GM12878 (cell line): Measurements from ENCODE around the gene FOXL3. TPM values are rescaled to one million over a fixed set of nuclear protein-coding genes. Genes with fewer than 3 reads are reported as not detected.

Source experiments
- ATAC-seq: fragments of 200-7000 bp; cut with Tn5 transposase; 3 replicates; pipeline ENCODE4 v1.9.1; 2020; ENCODE audit warnings: mild to moderate bottlenecking, moderate library complexity
- BruUV-seq: library from RNA; stranded (reverse); fragments of 400-500 nt; replicated peaks from 2 replicates; lab custom pipeline; 2021; lab: Mats Ljungman, UMichigan
- CTCF ChIA-PET: fragments of 300-600 bp; sonication (Branson Sonifier 250); formaldehyde crosslinking; extraction: SDS; loops from one replicate; lab custom pipeline; 2021; ENCODE audit warnings: inconsistent platforms; lab: Yijun Ruan, JAX
- POLR2A ChIA-PET: fragments of 350-600 bp; formaldehyde crosslinking; extraction: SDS; loops from one replicate; lab custom pipeline; 2021; ENCODE audit warnings: inconsistent platforms; lab: Charles Lee
- RAD21 ChIA-PET: fragments of 300-600 bp; sonication (Branson Sonifier 250); formaldehyde crosslinking; loops from one replicate; lab custom pipeline; 2023; ENCODE audit warnings: antibody characterized with exemption; ENCODE audit not compliant: unreplicated experiment; lab: Charles Lee
- SMC1A ChIA-PET: fragments of 300-600 bp; sonication (Branson Sonifier 250); formaldehyde crosslinking; loops from one replicate; lab custom pipeline; 2023; ENCODE audit not compliant: unreplicated experiment, uncharacterized antibody; lab: Charles Lee
- DNase-seq: peaks from one replicate; pipeline ENCODE4 v3.0.0-alpha.2; 2011; ENCODE audit warnings: low read depth, low spot score
- FAIRE-seq: peaks from 3 replicates; lab custom pipeline; 2011; peaks lifted over from hg19 to GRCh38; lab: Jason Lieb, UNC
- H2AFZ ChIP-seq: 2 replicates; pipeline ENCODE4 v1.6.0; 2011; ENCODE audit warnings: low read depth, low read length, control low read depth; ENCODE audit not compliant: control insufficient read depth
- H3K27ac ChIP-seq: 2 replicates; pipeline ENCODE4 v1.5.1; 2011; ENCODE audit warnings: control low read depth; ENCODE audit not compliant: control insufficient read depth, insufficient read depth
- H3K27me3 ChIP-seq, 2 experiments: replicated peaks in 1 of 2; 2 replicates each; pipeline versions ENCODE4 v1.6.0 to v1.6.1; 2011; ENCODE audit warnings: low read length in 1 of 2; ENCODE audit not compliant: control insufficient read depth in 2 of 2, insufficient read depth in 2 of 2
- H3K36me3 ChIP-seq, 2 experiments: 2 replicates each; pipeline ENCODE4 v1.5.1; 2011; ENCODE audit warnings: low read length in 1 of 2; ENCODE audit not compliant: control insufficient read depth in 2 of 2, insufficient read depth in 2 of 2
- H3K4me1 ChIP-seq: 2 replicates; pipeline ENCODE4 v1.6.1; 2011; ENCODE audit warnings: mild to moderate bottlenecking, low read length, moderate library complexity, mixed read lengths; ENCODE audit not compliant: control insufficient read depth, insufficient read depth
- H3K4me2 ChIP-seq: 2 replicates; pipeline ENCODE4 v1.6.0; 2011; ENCODE audit warnings: control low read depth; ENCODE audit not compliant: control insufficient read depth, insufficient read depth
- H3K4me3 ChIP-seq: fragments of 200-600 bp; sonication (generic); 2 replicates; pipeline ENCODE4 v1.5.1; 2016
- H3K79me2 ChIP-seq: 2 replicates; pipeline ENCODE4 v1.6.0; 2011; ENCODE audit warnings: low read length; ENCODE audit not compliant: control insufficient read depth, insufficient read depth
- H3K9ac ChIP-seq: 2 replicates; pipeline ENCODE4 v1.8.0; 2011; ENCODE audit warnings: low read length, control low read depth, mixed read lengths; ENCODE audit not compliant: control insufficient read depth, insufficient read depth
- H3K9me3 ChIP-seq: replicated peaks from 3 replicates; pipeline ENCODE4 v1.5.1; 2011; ENCODE audit warnings: mild to moderate bottlenecking, low read length; ENCODE audit not compliant: control insufficient read depth, insufficient read depth
- H4K20me1 ChIP-seq: 2 replicates; pipeline ENCODE4 v1.6.0; 2011; ENCODE audit not compliant: control insufficient read depth, insufficient read depth
- ASH2L ChIP-seq: fragments of 300-600, 200-600 bp; sonication (generic); IDR thresholded peaks from 2 replicates; pipeline ENCODE4 v1.6.1; 2017; ENCODE audit warnings: low read depth, mild to moderate bottlenecking, borderline replicate concordance
- CEBPB ChIP-seq, 2 experiments: fragments of 150-350 bp in 1 of 2; IDR thresholded peaks; 2 replicates each; pipeline ENCODE4 v1.6.1; 2012 to 2014; ENCODE audit warnings: low read depth in 2 of 2, low read length in 2 of 2, borderline replicate concordance in 1 of 2, inconsistent platforms in 1 of 2
- ESRRA ChIP-seq: IDR thresholded peaks from 2 replicates; pipeline ENCODE4 v1.6.1; 2012; ENCODE audit warnings: mild to moderate bottlenecking, low read length, improper control_type of control experiment
- NFIC ChIP-seq: IDR thresholded peaks from 2 replicates; pipeline ENCODE4 v1.6.1; 2012; ENCODE audit warnings: low read depth, mild to moderate bottlenecking, inconsistent platforms, low read length, moderate library complexity
- NFXL1 ChIP-seq: fragments of 450-650 bp; IDR thresholded peaks from 2 replicates; pipeline ENCODE4 v1.6.1; 2017; ENCODE audit warnings: antibody characterized with exemption, mild to moderate bottlenecking, borderline replicate concordance
- NFYA ChIP-seq: IDR thresholded peaks from 2 replicates; pipeline ENCODE4 v1.6.1; 2011; ENCODE audit warnings: low read depth, mild to moderate bottlenecking, low read length, improper control_type of control experiment, borderline replicate concordance
- NR2F1 ChIP-seq: fragments of 450-650 bp; conservative IDR thresholded peaks from 2 replicates; pipeline ENCODE4 v1.6.1; 2017; ENCODE audit warnings: mild to moderate bottlenecking
- PAX5 ChIP-seq: IDR thresholded peaks from 2 replicates; pipeline ENCODE4 v1.6.1; 2011; ENCODE audit warnings: low read depth, low read length, borderline replicate concordance
- RELA ChIP-seq: fragments of 450-650 bp; IDR thresholded peaks from 2 replicates; pipeline ENCODE4 v1.8.0; 2014; ENCODE audit warnings: borderline replicate concordance; ENCODE audit not compliant: partially characterized antibody
- RFX5 ChIP-seq: IDR thresholded peaks from 2 replicates; pipeline ENCODE4 v1.6.1; 2011; ENCODE audit warnings: low read depth, low read length, improper control_type of control experiment
- SIX5 ChIP-seq: IDR thresholded peaks from 2 replicates; pipeline ENCODE4 v1.6.1; 2011; ENCODE audit warnings: mild to moderate bottlenecking, low read depth, low read length, moderate library complexity; ENCODE audit not compliant: severe bottlenecking
- SPI1 ChIP-seq: IDR thresholded peaks from 2 replicates; pipeline ENCODE4 v1.6.1; 2011; ENCODE audit warnings: low read depth, mild to moderate bottlenecking, low read length, moderate library complexity, borderline replicate concordance; ENCODE audit not compliant: insufficient read depth
- YBX1 ChIP-seq: fragments of 450-650 bp; IDR thresholded peaks from 2 replicates; pipeline ENCODE4 v1.6.1; 2016; ENCODE audit warnings: antibody characterized with exemption
- YY1 ChIP-seq: IDR thresholded peaks from 2 replicates; pipeline ENCODE4 v1.6.1; 2011; ENCODE audit warnings: low read depth, mild to moderate bottlenecking, low read length
- WGBS: methylation state at CpG from one replicate; pipeline ENCODE4 v1.1.6; 2016; ENCODE audit warnings: low lambda C conversion rate; ENCODE audit not compliant: insufficient replicate concordance, insufficient coverage; ENCODE audit errors: missing lambda C conversion rate; 5-methylcytosine and 5-hydroxymethylcytosine counted together
- in situ Hi-C: fragments of 300-500 bp; cut with MboI; formaldehyde crosslinking; loops from 9 replicates; pipeline ENCODE4 v1.14.3; 2018; ENCODE audit warnings: mixed read lengths
- intact Hi-C: fragments of 100-400 bp; cut with micrococcal nuclease; formaldehyde crosslinking; loops from one replicate; pipeline ENCODE4 v1.14.2; 2022; ENCODE audit not compliant: unreplicated experiment
- polyA plus RNA-seq, 11 experiments: library from polyadenylated mRNA; depleted of rRNA in 4 of 11; unstranded in 6 of 11; stranded (reverse) in 5 of 11; fragments of >200 nt; fragmentation: Nextera tagmentation in 4 of 11; fragmentation: Illumina TruSeq in 1 of 11; extraction: Ambion mirVana in 4 of 11; extraction: Trizol in 1 of 11; gene quantifications; 1 replicate in 1 of 11; 2 replicates in 10 of 11; pipeline versions ENCODE4 v1.2.1 to v1.2.3, GENCODE V29; 2011 to 2016; ENCODE audit warnings: inconsistent platforms in 2 of 11, missing spikeins in 2 of 11, low read depth in 1 of 11
- total RNA-seq, 4 experiments: library from RNA; depleted of rRNA in 3 of 4; stranded (reverse); fragments of >200 nt in 3 of 4; fragmentation: Illumina TruSeq in 1 of 4; extraction: Trizol in 1 of 4; gene quantifications; 2 replicates each; pipeline versions ENCODE4 v1.2.1 to v1.2.3, GENCODE V29; 2013 to 2021
- TF ChIP-seq, protein P1 (sequence below): fragments of 450-650 bp; IDR thresholded peaks from 2 replicates; pipeline ENCODE4 v1.6.1; 2018; ENCODE audit warnings: mild to moderate bottlenecking, low read depth, moderate library complexity; ENCODE audit not compliant: partially characterized antibody
- TF ChIP-seq, protein P2 (sequence below): IDR thresholded peaks from 2 replicates; pipeline ENCODE4 v1.6.1; 2011; ENCODE audit warnings: borderline replicate concordance, low read depth, mild to moderate bottlenecking, moderate library complexity, low read length; ENCODE audit not compliant: insufficient read depth, poor library complexity, severe bottlenecking
- TF ChIP-seq, protein P3 (sequence below): IDR thresholded peaks from 2 replicates; pipeline ENCODE4 v1.6.1; 2011; ENCODE audit warnings: low read depth, low read length, improper control_type of control experiment, borderline replicate concordance
- TF ChIP-seq, protein P4 (sequence below): fragments of 150-350 bp; IDR thresholded peaks from 2 replicates; pipeline ENCODE4 v1.6.1; 2014; ENCODE audit warnings: mild to moderate bottlenecking, low read depth, low read length

Gene FOXL3
- total and polyA plus RNA-seq, 10 of the 15 experiments (the other 5 are each of a cell fraction or from before 2014, with no cell fraction given): not detected

DNA sequence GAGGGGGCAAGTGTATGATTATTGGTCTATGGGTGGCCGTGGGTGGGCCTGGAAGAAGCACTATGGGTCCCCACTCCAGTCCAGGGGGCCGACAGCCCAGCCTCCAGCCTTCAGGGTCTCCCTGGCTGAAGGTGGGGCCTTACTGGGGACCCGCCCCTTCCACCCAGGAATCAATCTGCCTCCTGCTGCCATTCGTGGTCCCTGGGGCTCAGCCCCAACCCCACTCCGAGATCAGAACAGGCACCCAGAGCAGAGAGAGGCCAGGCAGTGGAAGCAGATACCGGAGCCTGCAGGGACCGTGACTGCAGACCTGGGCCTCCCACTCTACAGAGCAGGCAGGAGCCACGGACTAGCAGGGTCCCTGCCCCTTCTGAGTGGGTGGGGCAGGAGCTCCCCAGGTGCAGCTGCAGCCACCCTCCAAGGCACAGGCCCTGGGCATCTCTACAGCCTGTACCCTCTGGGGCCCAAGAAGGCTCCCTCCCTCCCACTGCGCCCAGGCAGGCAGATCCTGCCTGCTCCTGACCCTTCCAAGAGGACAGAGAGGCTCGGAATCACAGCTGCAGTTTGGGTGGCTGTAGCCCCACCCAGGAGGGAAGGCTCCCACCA is 13.6 kb upstream of the FOXL3 start:
- Histone ChIP-seq H3K27ac (no peak overlapping the region), H3K4me1 (no peaks in the 10 kb centered on the region), H3K9me3 (no peaks in the 10 kb centered on the region; the same call in 2 of the 3 replicates), H3K27me3 (no peaks in the 10 kb centered on the region), H3K9ac (no peak overlapping the region), H4K20me1 (no peaks in the 10 kb centered on the region), H3K4me3 (no peak overlapping the region), H2AFZ (no peak overlapping the region), H3K4me2 (no peak overlapping the region), H3K79me2 (no peaks in the 10 kb centered on the region), H3K36me3 (no peaks in the 10 kb centered on the region)
- ChIA-PET SMC1A (no interaction called here), POLR2A (no interaction called here), CTCF (no interaction called here), RAD21 (no interaction called here)
- ATAC-seq (no peak), DNase-seq (no peak), FAIRE-seq (no peak)
- 2% methylated on average over 10 of the region's 10 CpGs for WGBS
- BruUV-seq: no TSS peak
- TF ChIP-seq NR2F1 (no peak), SPI1 (no peak), NFYA (no peak), YY1 (no peak), PAX5 (no peak), ESRRA (no peak), RELA (no peak), NFIC (no peak), SIX5 (no peak), CEBPB (IDR thresholded peaks at IDR 0.05; ENCODE audit: borderline replicate concordance in 1 of 2, low read depth in 2 of 2, low read length in 2 of 2) (no peak), NFXL1 (no peak), RFX5 (no peak), ASH2L (no peak), YBX1 (no peak)
- TF ChIP-seq, protein P1, sequence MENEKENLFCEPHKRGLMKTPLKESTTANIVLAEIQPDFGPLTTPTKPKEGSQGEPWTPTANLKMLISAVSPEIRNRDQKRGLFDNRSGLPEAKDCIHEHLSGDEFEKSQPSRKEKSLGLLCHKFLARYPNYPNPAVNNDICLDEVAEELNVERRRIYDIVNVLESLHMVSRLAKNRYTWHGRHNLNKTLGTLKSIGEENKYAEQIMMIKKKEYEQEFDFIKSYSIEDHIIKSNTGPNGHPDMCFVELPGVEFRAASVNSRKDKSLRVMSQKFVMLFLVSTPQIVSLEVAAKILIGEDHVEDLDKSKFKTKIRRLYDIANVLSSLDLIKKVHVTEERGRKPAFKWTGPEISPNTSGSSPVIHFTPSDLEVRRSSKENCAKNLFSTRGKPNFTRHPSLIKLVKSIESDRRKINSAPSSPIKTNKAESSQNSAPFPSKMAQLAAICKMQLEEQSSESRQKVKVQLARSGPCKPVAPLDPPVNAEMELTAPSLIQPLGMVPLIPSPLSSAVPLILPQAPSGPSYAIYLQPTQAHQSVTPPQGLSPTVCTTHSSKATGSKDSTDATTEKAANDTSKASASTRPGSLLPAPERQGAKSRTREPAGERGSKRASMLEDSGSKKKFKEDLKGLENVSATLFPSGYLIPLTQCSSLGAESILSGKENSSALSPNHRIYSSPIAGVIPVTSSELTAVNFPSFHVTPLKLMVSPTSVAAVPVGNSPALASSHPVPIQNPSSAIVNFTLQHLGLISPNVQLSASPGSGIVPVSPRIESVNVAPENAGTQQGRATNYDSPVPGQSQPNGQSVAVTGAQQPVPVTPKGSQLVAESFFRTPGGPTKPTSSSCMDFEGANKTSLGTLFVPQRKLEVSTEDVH: no peak
- TF ChIP-seq, protein P2, sequence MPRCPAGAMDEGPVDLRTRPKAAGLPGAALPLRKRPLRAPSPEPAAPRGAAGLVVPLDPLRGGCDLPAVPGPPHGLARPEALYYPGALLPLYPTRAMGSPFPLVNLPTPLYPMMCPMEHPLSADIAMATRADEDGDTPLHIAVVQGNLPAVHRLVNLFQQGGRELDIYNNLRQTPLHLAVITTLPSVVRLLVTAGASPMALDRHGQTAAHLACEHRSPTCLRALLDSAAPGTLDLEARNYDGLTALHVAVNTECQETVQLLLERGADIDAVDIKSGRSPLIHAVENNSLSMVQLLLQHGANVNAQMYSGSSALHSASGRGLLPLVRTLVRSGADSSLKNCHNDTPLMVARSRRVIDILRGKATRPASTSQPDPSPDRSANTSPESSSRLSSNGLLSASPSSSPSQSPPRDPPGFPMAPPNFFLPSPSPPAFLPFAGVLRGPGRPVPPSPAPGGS: no peak
- TF ChIP-seq, protein P3, sequence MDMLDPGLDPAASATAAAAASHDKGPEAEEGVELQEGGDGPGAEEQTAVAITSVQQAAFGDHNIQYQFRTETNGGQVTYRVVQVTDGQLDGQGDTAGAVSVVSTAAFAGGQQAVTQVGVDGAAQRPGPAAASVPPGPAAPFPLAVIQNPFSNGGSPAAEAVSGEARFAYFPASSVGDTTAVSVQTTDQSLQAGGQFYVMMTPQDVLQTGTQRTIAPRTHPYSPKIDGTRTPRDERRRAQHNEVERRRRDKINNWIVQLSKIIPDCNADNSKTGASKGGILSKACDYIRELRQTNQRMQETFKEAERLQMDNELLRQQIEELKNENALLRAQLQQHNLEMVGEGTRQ: no peak
- TF ChIP-seq, protein P4, sequence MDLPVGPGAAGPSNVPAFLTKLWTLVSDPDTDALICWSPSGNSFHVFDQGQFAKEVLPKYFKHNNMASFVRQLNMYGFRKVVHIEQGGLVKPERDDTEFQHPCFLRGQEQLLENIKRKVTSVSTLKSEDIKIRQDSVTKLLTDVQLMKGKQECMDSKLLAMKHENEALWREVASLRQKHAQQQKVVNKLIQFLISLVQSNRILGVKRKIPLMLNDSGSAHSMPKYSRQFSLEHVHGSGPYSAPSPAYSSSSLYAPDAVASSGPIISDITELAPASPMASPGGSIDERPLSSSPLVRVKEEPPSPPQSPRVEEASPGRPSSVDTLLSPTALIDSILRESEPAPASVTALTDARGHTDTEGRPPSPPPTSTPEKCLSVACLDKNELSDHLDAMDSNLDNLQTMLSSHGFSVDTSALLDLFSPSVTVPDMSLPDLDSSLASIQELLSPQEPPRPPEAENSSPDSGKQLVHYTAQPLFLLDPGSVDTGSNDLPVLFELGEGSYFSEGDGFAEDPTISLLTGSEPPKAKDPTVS: no peak
- in situ Hi-C loops (no loop called here), intact Hi-C loops (no loop called here)
